GM18951 (cell line): ENCODE data around the gene NEK7.
"Not testable (repeated sequence)": the region's sequence is repeated elsewhere in the genome, so short reads cannot be mapped to it uniquely, and the experiment has no call there.

Experiments
- POLR2A ChIP-seq: IDR thresholded peaks from 4 replicates; pipeline ENCODE4 v1.6.1; 2011; ENCODE audit warnings: mild to moderate bottlenecking; ENCODE audit not compliant: insufficient read length, insufficient read depth; ENCODE audit errors: extremely low read depth
- in situ Hi-C: fragments of 300-500 bp; cut with MboI; formaldehyde crosslinking; loops from one replicate; pipeline ENCODE4 v1.12.0; 2022; ENCODE audit warnings: low sequenced_read_pairs, mixed read lengths, inconsistent platforms; ENCODE audit not compliant: unreplicated experiment

NEK7 gene

DNA sequence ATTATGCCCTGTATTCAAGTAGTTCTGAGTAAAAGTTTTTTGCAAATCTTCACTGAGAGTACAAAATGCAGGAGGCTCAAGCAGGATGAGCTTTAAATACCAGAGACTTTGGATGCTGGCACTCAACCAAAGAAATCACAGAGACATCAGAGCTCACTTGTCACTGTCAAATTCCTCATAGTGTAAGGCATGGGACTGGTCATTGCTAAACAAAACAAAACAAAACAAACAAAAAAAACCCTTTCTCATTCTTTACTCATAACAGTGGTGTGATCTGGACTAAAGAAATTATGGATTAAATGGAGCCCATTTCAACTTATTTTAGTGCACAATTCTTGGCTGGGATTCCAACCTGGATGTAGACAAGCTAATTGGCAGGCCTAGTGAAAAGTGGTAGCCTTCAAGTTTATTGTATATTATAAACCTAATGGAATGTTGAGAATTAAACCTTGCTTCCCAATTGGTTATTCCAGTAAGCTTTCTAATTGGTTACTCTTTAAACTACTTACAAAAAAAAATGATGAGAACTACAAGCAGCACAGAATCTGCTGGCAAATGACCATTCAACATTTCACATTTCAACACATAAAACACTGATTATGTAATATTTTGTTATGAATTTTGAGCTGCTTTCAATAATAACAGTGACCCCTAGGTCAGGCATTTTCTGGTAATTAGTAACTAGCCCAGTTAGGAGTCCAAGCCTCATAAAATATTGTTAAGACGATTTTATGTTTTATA is 30.6 kb upstream of the NEK7 start:
- in situ Hi-C loops = no loop called here
- TF ChIP-seq POLR2A = no peak

DNA sequence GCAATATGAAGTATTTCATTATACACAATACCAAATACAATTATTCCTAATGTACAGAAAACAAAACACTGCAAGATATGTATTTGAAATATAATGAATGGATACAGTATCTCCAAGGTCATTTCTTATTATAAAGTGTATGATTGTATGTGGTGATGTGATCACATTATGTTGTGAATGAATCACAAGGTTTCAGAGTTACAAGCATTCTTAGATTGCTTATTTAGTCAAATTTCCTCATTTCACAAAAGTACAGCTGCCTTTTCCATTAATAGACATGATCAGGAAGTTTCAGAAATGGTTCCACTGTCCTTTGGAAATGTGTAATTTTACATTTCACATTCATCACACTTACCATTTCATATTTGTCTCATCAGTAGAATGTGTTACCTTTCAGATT is 28.3 kb upstream of the NEK7 start:
- in situ Hi-C loops = no loop called here
- no peak for TF ChIP-seq POLR2A

DNA sequence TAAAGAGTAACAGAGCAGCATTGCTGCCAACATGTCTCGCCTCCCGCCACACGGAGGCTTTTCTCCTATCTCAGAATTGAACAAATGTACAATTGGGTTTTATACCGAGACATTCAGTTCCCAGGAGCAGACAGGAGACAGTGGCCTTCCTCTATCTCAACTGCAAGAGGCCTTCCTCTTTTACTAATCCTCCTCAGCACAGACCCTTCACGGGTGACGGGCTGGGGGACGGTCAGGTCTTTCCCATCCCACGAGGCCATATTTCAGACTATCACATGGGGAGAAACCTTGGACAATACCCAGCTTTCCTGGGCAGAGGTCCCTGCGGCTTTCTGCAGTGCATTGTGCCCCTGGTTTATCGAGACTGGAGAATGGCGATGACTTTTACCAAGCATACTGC is 26.7 kb upstream of the NEK7 start:
- in situ Hi-C loops = not testable (repeated sequence)

DNA sequence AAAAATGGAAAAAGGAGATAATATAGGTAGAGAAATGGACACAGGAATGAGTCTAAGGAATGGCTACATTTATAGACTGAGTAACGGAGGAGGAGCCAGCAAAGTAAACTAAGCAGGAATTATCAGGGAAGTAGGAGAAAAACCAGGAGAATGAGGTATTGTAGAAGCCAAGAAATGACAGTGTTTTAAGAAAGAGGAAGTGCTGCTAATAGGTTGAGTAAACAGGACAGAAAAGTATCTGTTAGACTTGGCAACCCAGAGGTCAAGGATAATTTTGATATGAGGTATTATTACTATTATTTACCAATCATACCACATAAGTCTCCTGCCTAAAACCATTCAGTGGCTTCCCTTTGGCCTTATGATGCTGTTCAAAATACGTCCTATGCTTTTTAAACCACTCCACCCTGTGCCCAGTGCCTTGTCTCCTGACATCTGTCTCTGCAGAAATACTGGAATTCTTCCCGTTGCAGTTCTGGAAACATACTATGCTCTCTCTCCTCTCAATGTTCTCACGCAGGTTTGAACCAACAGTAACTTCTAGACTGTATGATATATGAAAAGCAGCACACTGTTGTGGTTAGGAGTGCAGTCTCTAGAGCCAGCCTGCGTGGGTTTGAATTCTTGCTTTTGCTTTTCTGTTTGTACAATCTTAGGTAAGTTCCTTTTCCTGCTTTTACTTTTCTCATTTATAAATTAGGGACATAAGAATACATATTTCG is 24.6 kb upstream of the NEK7 start:
- in situ Hi-C loops = no loop called here
- no peak for TF ChIP-seq POLR2A

DNA sequence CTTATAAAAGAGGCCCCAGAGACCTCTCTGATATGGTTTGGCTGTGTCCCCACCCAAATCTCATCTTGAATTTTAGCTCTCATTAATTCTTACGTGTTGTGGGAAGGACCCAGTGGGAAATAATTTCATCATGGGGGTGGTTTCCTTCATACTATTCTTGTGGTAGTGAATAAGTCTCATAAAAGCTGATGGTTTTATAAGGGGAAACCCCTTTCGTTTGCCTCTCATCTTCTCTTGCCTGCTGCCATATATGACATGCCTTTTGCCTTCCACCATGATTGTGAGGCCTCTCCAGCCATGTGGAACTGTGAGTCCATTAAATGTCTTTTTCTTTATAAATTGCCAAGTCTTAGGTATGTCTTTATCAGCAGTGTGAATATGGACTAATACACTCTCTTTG is 22.5 kb upstream of the NEK7 start:
- TF ChIP-seq POLR2A = no peak
- in situ Hi-C loops = no loop called here

DNA sequence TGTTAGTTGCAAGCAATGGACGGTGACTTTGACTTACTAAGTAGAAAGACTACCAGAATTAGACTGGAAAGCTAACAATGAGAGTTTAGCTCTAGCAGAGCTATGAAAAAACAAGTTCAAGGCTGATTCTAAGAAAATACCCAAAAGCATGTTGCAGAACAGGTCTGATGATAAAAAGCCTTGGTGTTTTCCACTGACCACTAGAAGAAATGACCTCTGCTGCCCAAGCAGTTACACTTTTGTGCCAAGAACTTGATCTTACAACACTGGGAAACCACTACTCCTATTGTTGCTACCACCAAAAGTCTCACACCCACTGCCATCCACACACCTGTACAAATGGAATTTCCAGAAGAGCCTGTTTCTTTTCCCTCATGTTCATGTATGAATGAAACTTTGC is 21.4 kb upstream of the NEK7 start:
- in situ Hi-C loops = no loop called here
- TF ChIP-seq POLR2A = no peak

DNA sequence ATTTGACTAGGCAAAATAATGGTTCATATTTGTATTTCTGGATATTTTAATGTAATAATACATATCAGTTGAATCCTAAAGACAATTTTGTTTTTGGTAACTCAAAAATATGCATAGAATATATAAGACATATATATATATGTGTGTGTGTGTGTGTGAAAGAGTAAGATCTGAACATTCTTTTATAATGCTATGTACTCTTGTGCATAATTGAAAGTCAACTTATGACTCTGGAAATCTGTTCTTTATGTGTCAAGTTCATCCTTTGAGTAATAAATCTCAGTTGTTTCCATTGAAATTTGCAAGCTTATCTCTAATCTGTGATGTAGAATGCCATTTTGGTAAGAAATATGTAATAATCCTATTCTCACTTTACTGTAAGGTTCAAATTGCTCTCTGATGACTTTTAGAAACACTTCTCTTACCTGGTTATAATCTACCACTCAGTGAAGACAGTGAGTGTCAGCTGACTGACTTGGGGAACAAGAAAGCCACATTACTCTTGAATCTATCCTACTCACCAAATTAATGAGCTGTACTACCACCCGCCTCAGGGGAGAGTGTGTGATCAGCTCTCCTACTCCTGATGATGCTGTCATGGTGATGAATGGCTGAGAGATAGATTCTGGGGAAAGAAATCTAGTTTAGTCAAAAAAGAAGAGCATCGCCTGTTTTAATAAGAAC is 15.0 kb upstream of the NEK7 start:
- in situ Hi-C loops = no loop called here
- no peak for TF ChIP-seq POLR2A

DNA sequence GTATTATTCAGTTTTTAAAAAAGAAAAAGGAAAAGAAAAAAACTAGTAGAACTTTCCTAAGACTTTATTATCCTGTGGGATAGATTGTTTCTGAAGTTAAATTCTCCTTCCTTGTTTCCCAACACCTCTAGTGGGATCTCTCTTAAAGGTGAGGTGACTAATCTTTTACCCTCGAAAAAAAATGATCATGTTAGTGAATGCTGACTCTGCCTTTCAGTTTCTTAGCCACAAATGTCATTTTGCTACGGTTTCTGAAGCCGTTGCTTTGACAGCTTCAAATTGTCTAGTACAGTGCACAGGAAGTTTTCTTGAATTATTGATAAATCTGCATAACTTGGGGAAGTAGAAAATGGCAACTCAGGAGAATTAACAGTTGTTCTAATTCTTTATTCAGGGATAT is 13.0 kb upstream of the NEK7 start:
- TF ChIP-seq POLR2A = no peak
- in situ Hi-C loops = no loop called here

DNA sequence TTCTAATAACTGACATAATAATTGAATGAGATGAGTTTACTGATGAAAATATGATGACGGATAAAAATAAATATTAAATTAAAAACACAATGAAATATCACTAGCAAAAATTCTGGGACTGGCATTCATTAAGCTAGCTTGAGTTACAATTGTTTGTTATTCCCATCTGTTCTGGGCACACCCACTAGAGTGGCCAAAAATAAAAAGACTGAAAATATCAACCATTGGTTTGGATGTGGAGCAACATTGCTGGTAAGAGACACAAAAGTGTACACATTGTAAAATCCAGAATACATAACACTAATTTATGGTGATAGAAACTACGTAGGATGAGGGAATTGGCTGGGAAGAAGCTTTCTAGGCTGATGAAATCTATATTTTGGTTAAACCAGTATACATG is 9.6 kb upstream of the NEK7 start:
- TF ChIP-seq POLR2A = no peak
- in situ Hi-C loops = no loop called here

DNA sequence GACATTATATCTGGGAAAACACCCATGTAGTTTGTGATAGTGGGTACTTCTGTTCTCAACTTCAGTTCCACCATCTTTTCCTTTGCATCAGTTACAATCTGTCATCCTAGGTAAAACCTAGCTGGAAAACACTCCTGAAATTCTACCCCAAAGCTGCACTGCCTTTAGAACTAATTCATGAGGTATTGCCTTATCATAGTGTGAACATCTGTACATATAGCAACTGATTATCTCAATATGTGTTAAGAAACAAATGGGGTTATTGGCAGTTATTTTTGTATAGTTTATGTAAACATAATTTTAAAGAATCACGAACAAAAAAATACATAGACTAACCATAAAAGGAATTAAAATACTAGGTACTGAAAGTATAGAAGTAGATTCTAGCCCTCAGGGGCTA is 6.4 kb upstream of the NEK7 start:
- TF ChIP-seq POLR2A = no peak
- in situ Hi-C loops = loop anchor here (25.0 kb wide), 1 partner anchor 537 kb away; no protein-coding TSS in a partner anchor

DNA sequence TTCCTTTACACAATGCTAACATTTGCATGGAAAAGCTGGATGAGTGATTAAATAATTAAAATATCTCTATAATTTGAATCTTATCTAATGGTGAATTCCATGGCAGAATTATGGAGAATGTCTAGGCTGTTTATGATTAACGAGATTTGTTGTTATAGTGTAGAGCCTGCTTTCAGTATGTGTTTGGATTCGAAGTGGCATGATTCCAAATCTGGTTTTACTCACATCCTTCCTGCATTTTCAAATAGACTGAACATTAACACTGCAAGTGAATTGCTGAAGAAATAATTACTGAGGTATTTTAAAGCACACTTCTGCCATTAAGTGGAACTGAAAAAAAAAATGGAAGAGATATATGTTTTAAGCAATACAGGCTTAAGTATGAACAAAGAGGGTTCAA is 5.1 kb upstream of the NEK7 start:
- TF ChIP-seq POLR2A = no peak
- in situ Hi-C loops = loop anchor here (25.0 kb wide), 1 partner anchor 536 kb away; no protein-coding TSS in a partner anchor

DNA sequence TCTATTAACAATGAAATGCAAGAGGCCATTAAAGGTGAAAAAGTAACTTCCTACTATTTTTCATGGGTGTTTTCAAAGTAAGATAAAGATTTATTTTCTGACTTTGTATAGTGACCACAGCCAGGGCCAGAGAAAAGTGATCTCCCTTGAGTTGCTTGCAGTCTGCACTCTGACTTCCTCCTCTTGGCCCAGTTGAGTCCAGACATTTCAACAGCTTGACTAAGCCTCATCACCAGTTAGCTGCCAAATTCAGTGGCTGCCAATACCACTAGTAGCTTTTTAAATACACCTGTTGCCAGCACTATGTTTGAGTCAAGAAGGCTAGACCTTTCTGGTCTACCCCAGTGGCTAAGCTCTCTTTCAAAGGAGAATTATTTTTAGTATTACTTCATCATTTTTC is 3.7 kb upstream of the NEK7 start:
- in situ Hi-C loops = loop anchor here (25.0 kb wide), 1 partner anchor 534 kb away; no protein-coding TSS in a partner anchor

DNA sequence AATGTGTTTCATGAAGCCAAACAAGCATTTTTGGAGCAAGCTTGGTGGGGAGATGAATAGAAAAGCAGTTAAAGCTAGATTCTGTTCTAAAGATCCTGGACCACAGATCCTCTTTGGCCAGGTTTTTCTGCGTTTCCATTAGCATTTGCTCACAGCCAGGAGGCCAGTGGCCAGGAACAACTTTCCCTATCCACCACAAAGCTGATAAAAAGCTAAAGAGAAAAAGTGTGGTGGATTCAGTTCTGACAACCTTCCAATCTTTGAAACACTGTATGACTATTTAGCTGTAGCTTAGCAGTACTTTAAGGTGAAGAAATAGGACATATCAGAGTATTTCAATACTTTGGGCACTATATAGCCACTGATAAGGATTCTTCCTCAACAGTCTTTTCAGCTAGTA is 3.0 kb upstream of the NEK7 start:
- TF ChIP-seq POLR2A = no peak
- in situ Hi-C loops = loop anchor here (25.0 kb wide), 1 partner anchor 533 kb away; no protein-coding TSS in a partner anchor

More for the DNA sequence above, 3.7 kb upstream of the NEK7 start:
- TF ChIP-seq POLR2A = no peak
